COR-L47 (cell line): ENCODE data around the gene GCH1.

Experiments used
- DNase-seq: peaks from one replicate; lab custom pipeline; 2025; lab: John Stamatoyannopoulos, UW

Gene GCH1

DNA sequence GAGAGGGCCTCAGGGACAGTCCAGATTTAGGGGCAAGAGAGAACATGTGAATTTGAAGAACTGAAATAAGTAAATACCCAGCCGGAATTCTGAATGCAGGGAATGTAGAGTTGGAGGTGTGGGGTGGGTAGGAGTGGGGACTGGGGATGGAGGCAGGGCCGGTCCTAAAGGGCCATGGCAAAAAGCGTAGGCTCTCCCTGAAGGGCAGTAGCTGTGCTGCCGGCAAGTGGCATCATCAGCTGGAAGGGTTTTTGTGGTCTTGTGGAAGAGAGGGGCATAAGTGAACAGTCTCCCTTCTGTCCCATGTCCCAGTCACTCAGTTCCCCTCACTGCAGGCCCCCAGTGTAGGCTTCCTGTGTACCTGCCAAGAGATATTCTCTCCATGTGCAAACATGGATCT, 104.6 kb downstream of the GCH1 start:
- no peak for DNase-seq

- no peak for DNase-seq
These were observed 105.1 kb downstream of the GCH1 start for GRCh38 chr14:54797556-54797955.

GRCh38 chr14:54796961-54797360, 105.7 kb downstream of the GCH1 start:
- no peak for DNase-seq

GRCh38 chr14:54794796-54795195, 107.8 kb downstream of the GCH1 start:
- DNase-seq: no peak

DNA sequence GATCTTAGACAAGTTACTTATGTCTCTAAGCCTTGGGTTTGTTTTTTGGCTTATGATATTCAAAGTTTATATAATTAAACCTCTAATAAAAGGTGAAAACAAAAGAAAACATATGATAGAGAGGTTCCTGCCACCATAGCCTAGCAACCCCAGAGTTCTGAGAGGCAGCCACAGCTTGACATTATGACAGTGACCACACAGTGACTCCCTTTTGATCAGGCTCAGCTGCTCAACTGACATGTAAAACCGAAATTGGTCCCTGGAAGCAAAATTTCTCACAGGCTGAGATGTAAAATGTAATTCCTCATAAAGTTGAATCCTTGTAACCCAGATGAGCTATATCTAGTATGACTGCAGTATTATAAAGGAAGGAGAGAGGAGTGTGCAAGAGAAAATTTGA, 108.5 kb downstream of the GCH1 start:
- DNase-seq: no peak

DNA sequence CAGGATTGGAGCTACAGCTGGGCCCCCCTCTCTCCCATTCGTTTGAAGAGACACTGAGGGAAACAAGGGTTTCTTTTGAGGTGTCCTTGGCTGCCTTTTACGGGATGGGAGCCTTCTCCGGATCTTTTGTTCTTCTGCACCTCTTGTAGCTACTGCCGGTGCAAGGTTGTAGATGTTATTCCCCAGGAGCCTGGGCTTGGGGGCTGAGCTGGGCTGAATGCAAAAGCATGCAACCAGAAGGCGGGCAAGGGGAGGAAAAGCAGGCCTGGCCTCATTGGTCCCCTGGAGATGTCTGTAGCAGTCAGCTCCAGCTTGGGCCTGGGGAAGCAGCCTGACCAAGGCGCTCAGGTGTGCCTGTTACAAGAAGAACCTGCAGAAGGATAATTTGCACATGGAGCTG, 110.3 kb downstream of the GCH1 start:
- DNase-seq: no peak
